Kidney (tissue), 14 donors: ENCODE data around the gene SLC7A4. TPM values are rescaled to one million over a fixed set of nuclear protein-coding genes. Genes with fewer than 3 reads are reported as not detected.

ENCODE experiments used
- DNase-seq, 5 donors: peaks; one replicate each; pipeline ENCODE4 v3.0.0-alpha.2; 2013 to 2020
- FAIRE-seq: peaks from 2 replicates; lab custom pipeline; 2012; peaks lifted over from hg19 to GRCh38; lab: Jason Lieb, UNC
- H3K27ac ChIP-seq, 2 donors: one replicate each; pipeline ENCODE4 v1.7.0; 2013; ENCODE audit warnings: low read depth in 2 of 2, low read length in 2 of 2, inconsistent platforms in 1 of 2
- H3K27me3 ChIP-seq: one replicate; pipeline ENCODE4 v1.7.1; 2013; ENCODE audit warnings: low read length, inconsistent platforms; ENCODE audit not compliant: control insufficient read depth, insufficient read depth
- H3K36me3 ChIP-seq, 3 donors: one replicate each; pipeline versions ENCODE4 v1.7.0 to v1.7.1; 2013; ENCODE audit warnings: low read length in 3 of 3, control low read depth in 1 of 3, inconsistent platforms in 1 of 3; ENCODE audit not compliant: insufficient read depth in 3 of 3, control insufficient read depth in 2 of 3
- H3K4me1 ChIP-seq, 3 donors: one replicate each; pipeline versions ENCODE4 v1.7.0 to v1.7.1; 2013; ENCODE audit warnings: low read length in 3 of 3, inconsistent platforms in 1 of 3, low read depth in 1 of 3; ENCODE audit not compliant: control insufficient read depth in 2 of 3, insufficient read depth in 2 of 3
- H3K4me3 ChIP-seq, 3 donors: one replicate each; pipeline versions ENCODE4 v1.7.0 to v1.8.1; 2013; ENCODE audit warnings: low read length in 3 of 3, control low read depth in 1 of 3, inconsistent platforms in 1 of 3
- H3K9ac ChIP-seq, 3 donors: one replicate each; pipeline versions ENCODE4 v1.7.0 to v1.7.1; 2013; ENCODE audit warnings: low read length in 3 of 3, control low read depth in 1 of 3, inconsistent platforms in 1 of 3
- H3K9me3 ChIP-seq, 3 donors: one replicate each; pipeline versions ENCODE4 v1.7.0 to v1.7.1; 2013; ENCODE audit warnings: low read length in 3 of 3, control low read depth in 1 of 3, inconsistent platforms in 1 of 3; ENCODE audit not compliant: control insufficient read depth in 2 of 3, insufficient read depth in 1 of 3
- intact Hi-C: fragments of 100-400 bp; cut with DNase I; formaldehyde crosslinking; loops from one replicate; pipeline ENCODE4 v1.11.1; 2022
- polyA plus RNA-seq: library from polyadenylated mRNA; stranded (reverse); fragments of 350-450 nt; fragmentation: Illumina TruSeq; extraction: RNeasy Lipid Tissue Mini Kit (QIAGEN cat#74804); gene quantifications from one replicate; pipeline ENCODE4 v1.2.3, GENCODE V29; 2014; ENCODE audit warnings: low read depth, low replicate concordance; ENCODE audit not compliant: insufficient read depth
- total RNA-seq: library from RNA; stranded (reverse); fragmentation: NEBNext Ultra II Directional; extraction: Animal tissue kit (Norgen Biotek cat#: 25700); gene quantifications from one replicate; pipeline ENCODE4 v1.2.1, GENCODE V29; 2021
- TF ChIP-seq, protein P1 (sequence below): IDR thresholded peaks from 3 replicates; pipeline ENCODE4 v1.5.1; 2012; ENCODE audit warnings: mild to moderate bottlenecking, moderate library complexity, borderline replicate concordance; ENCODE audit not compliant: insufficient read depth; ENCODE audit errors: extremely low read depth
- donor health status: control.
- donor health status: control.
- donor health status: control.
- donor health status: control.
- donor health status: control.
- donor health status: DM: yes; HTN: yes; CAD: no.
- donor health status: Normal renal cell carcinoma (clear cell type).

SLC7A4 gene
- total and polyA plus RNA-seq, 2 donors from 2014 or later, result 0.57 to 1.2 TPM

DNA sequence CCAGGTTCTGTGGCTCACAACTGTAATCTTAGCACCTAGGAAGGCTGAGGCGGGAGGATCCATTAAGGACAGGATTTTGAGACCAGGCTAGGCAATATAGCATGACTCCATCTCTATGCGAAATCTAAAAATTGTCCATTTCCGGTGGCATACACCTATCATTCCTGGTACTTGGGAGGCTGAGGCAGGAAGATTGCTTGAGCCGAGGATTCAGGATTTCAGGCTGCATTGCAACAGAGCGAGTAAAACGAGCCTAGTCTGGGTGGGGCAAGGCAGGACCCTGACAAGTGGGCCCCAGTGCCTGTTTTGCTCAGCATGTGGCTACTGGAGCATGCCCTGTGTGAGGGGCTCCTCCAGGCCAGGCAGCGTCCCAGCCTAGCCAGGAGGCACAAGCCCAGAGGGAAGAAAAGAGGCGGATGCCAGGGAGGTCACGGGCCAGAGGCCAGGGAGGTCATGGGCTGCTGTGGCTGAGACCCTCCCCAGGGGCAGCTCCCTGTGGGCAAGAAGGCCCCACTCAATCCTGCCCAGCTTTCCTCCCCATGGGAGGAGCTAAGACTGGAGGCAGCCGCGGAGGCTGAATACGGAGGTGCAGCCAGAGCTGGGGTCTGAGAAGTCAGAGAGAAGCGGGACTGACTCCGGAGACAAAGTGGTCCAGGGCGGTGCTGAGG lies 21.8 kb upstream of the SLC7A4 start:
- H3K36me3 ChIP-seq, result no peaks in the 10 kb centered on the region
- no peaks in the 10 kb centered on the region for H3K27me3 ChIP-seq
- H3K9ac ChIP-seq, result no peak overlapping the region
- peak in 1 of 5 donors; percentile 39 for DNase-seq
- no peaks in the 10 kb centered on the region for H3K9me3 ChIP-seq
- intact Hi-C loops, result no loop called here
- H3K4me1 ChIP-seq, result no peaks in the 10 kb centered on the region
- TF ChIP-seq, protein P1, sequence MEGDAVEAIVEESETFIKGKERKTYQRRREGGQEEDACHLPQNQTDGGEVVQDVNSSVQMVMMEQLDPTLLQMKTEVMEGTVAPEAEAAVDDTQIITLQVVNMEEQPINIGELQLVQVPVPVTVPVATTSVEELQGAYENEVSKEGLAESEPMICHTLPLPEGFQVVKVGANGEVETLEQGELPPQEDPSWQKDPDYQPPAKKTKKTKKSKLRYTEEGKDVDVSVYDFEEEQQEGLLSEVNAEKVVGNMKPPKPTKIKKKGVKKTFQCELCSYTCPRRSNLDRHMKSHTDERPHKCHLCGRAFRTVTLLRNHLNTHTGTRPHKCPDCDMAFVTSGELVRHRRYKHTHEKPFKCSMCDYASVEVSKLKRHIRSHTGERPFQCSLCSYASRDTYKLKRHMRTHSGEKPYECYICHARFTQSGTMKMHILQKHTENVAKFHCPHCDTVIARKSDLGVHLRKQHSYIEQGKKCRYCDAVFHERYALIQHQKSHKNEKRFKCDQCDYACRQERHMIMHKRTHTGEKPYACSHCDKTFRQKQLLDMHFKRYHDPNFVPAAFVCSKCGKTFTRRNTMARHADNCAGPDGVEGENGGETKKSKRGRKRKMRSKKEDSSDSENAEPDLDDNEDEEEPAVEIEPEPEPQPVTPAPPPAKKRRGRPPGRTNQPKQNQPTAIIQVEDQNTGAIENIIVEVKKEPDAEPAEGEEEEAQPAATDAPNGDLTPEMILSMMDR, result no peak
- H3K4me3 ChIP-seq, result no peak overlapping the region
- FAIRE-seq, result no peak
- H3K27ac ChIP-seq, result no peak overlapping the region

DNA sequence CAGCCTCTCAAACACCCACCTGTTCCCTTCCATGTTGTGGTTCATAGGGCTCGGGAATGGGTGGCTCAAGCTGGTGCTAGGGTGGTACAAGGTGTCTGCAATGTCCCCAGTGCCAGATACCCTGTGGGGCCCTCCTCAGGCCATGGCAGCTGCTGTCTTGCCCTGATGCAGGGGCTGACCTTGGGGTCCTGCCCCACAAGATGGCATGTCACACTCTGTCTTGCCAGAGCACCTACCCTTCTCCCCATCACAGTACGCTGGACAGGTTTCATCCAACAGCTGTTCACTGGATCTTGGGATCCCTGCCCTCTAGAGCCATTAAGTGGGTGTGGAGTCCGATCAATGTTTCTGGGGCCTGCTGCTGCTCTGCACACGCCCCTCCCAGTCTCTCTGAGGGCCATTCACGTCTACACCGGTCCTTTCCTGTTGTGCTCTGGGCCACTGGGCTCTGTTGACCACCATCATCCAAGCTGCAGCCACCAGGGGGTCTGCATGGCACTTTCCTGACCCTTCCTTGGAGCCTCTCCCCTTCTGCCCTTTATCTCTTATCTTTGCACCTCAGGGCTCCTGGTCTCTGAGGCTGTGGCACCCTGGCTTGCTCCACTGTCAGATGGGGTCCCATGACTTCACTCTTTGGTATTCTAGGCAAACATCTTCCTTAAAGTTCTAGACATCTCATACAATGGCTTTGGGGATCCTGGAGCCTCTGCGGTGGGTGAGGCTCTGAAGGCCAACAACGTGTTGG lies 20.5 kb upstream of the SLC7A4 start:
- Histone ChIP-seq H3K36me3 (no peaks in the 10 kb centered on the region), H3K9me3 (no peaks in the 10 kb centered on the region), H3K4me3 (no peak overlapping the region), H3K27ac (no peak overlapping the region), H3K27me3 (no peaks in the 10 kb centered on the region), H3K9ac (no peak overlapping the region), H3K4me1 (no peaks in the 10 kb centered on the region)
- intact Hi-C loops, result no loop called here
- FAIRE-seq (no peak), DNase-seq (peak in 1 of 5 donors; percentile 29)
- TF ChIP-seq, protein P1, result no peak

DNA sequence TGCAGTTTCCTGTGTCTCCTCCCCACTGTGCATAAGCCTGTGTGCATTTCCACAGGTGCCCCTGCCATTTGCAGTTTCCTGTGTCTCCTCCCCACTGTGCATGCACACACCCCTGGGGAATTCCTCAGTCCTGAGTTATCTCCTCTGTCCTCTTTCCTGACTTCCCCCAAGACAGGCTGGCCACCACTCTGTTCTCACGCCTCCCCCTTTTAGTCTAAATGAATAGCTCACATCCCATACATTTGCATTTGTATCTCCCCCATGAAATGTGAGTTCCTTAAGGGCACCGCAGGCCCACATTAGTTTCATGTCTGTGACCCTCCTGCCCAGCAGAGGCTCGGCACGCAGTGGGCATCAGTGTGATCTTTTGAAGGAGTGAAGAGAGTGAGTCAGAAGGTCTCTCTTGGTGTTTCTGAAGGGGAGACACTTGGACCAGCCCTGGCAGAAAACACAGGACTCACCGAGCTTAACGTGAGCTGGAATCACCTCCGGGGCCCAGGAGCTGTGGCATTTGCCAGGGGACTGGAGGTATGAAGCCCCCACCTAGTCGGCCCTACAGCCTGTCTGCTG lies 19.6 kb upstream of the SLC7A4 start:
- no peak overlapping the region for H3K27ac ChIP-seq
- FAIRE-seq (no peak), DNase-seq (peak in 1 of 5 donors; percentile 28)
- no peak overlapping the region for H3K9ac ChIP-seq
- intact Hi-C loops, result no loop called here
- H3K4me1 ChIP-seq, result no peaks in the 10 kb centered on the region
- TF ChIP-seq, protein P1, result no peak
- no peak overlapping the region for H3K4me3 ChIP-seq
- no peaks in the 10 kb centered on the region for H3K36me3 ChIP-seq
- no peaks in the 10 kb centered on the region for H3K27me3 ChIP-seq
- H3K9me3 ChIP-seq, result no peaks in the 10 kb centered on the region
